HG02943 (cell line): ENCODE measurements around the gene SLC35F4.
"Not testable (repeated sequence)": the region's sequence is repeated elsewhere in the genome, so short reads cannot be mapped to it uniquely, and the experiment has no call there.

Source experiments
- ATAC-seq: cut with Tn5 transposase; IDR thresholded peaks from one replicate; pipeline ENCODE4 v1.9.1; 2021; ENCODE audit warnings: mild to moderate bottlenecking, low read depth, moderate library complexity; ENCODE audit not compliant: unreplicated experiment

SLC35F4 gene

GRCh38 chr14:57811998-57812546 lies 53.8 kb downstream of the SLC35F4 start:
- ATAC-seq = no peak

GRCh38 chr14:57809808-57810207 lies 56.1 kb downstream of the SLC35F4 start:
- no peak for ATAC-seq

- ATAC-seq = no peak
These were observed 68.7 kb downstream of the SLC35F4 start for GRCh38 chr14:57797160-57797559.

GRCh38 chr14:57796556-57796955 lies 69.3 kb downstream of the SLC35F4 start:
- no peak for ATAC-seq

GRCh38 chr14:57785058-57785457 lies 80.8 kb downstream of the SLC35F4 start:
- ATAC-seq = no peak

GRCh38 chr14:57771801-57772200 lies 94.1 kb downstream of the SLC35F4 start:
- ATAC-seq = no peak

GRCh38 chr14:57769863-57770523 lies 95.9 kb downstream of the SLC35F4 start:
- no peak for ATAC-seq

- ATAC-seq = no peak
These were observed 104.1 kb downstream of the SLC35F4 start for GRCh38 chr14:57761800-57762199.

- no peak for ATAC-seq
These were observed 105.0 kb downstream of the SLC35F4 start for GRCh38 chr14:57760896-57761295.

GRCh38 chr14:57755018-57755521 lies 110.8 kb downstream of the SLC35F4 start:
- no peak for ATAC-seq

- no peak for ATAC-seq
These were observed 111.4 kb downstream of the SLC35F4 start for GRCh38 chr14:57754527-57754926.

GRCh38 chr14:57753821-57754220 lies 112.1 kb downstream of the SLC35F4 start:
- ATAC-seq = no peak

GRCh38 chr14:57752142-57752695 lies 113.7 kb downstream of the SLC35F4 start:
- ATAC-seq = not testable (repeated sequence)

- no peak for ATAC-seq
These were observed 114.5 kb downstream of the SLC35F4 start for GRCh38 chr14:57751400-57751799.

- ATAC-seq = no peak
These were observed 116.6 kb downstream of the SLC35F4 start for GRCh38 chr14:57749267-57749666.

- no peak for ATAC-seq
These were observed 117.6 kb downstream of the SLC35F4 start for GRCh38 chr14:57748279-57748678.

GRCh38 chr14:57747036-57747435 lies 118.9 kb downstream of the SLC35F4 start:
- ATAC-seq = no peak

- no peak for ATAC-seq
These were observed 119.3 kb downstream of the SLC35F4 start for GRCh38 chr14:57746563-57746962.

- no peak for ATAC-seq
These were observed 126.4 kb downstream of the SLC35F4 start for GRCh38 chr14:57739516-57739915.

- no peak for ATAC-seq
These were observed 128.3 kb downstream of the SLC35F4 start for GRCh38 chr14:57737598-57737997.

- ATAC-seq = no peak
These were observed 129.5 kb downstream of the SLC35F4 start for GRCh38 chr14:57736391-57736790.

- no peak for ATAC-seq
These were observed 130.6 kb downstream of the SLC35F4 start for GRCh38 chr14:57735276-57735675.
